Left ventricle myocardium inferior (tissue), 1 donor: ENCODE measurements around the gene TYMP. TPM values are rescaled to one million over a fixed set of nuclear protein-coding genes. Genes with fewer than 3 reads are reported as not detected.
A peak's percentile ranks its signal among the peaks of the same experiment; 100 is the strongest.

Experiments used
- DNase-seq: peaks from one replicate; pipeline ENCODE4 v3.0.0-alpha.2; 2020
- H3K27ac ChIP-seq: fragments of 200-600 bp; replicated peaks from 2 replicates; pipeline ENCODE4 v1.8.0; 2021
- H3K27me3 ChIP-seq: fragments of 200-600 bp; 2 replicates; pipeline ENCODE4 v1.8.0; 2021; ENCODE audit warnings: low read depth
- H3K36me3 ChIP-seq: fragments of 200-600 bp; 2 replicates; pipeline ENCODE4 v1.8.0; 2021
- H3K4me1 ChIP-seq: fragments of 200-600 bp; 2 replicates; pipeline ENCODE4 v1.8.0; 2021
- H3K4me3 ChIP-seq: fragments of 200-600 bp; 2 replicates; pipeline ENCODE4 v1.8.0; 2021; ENCODE audit warnings: mild to moderate bottlenecking, moderate library complexity
- H3K9me3 ChIP-seq: fragments of 200-600 bp; replicated peaks from 2 replicates; pipeline ENCODE4 v1.8.0; 2021
- CTCF ChIP-seq: fragments of 200-600 bp; IDR thresholded peaks from 2 replicates; pipeline ENCODE4 v1.8.0; 2021; ENCODE audit warnings: antibody characterized with exemption, mild to moderate bottlenecking, borderline replicate concordance
- intact Hi-C: fragments of 100-400 bp; cut with micrococcal nuclease; formaldehyde crosslinking; loops from one replicate; pipeline ENCODE4 v1.11.0; 2022
- total RNA-seq: library from RNA; stranded (reverse); fragmentation: NEBNext Ultra II Directional; extraction: Animal tissue kit (Norgen Biotek cat#: 25700); gene quantifications from one replicate; pipeline ENCODE4 v1.2.1, GENCODE V29; 2021
- donor health status: DM: no; HTN: yes; CAD: no; lungs with severe emphysema.

Gene TYMP
- total RNA-seq, 1 donor from 2014 or later = 11.6 TPM

- peak overlapping the region; percentile 94 for H3K27ac ChIP-seq
- no peaks in the 10 kb centered on the region for H3K9me3 ChIP-seq
- intact Hi-C loops = no loop called here
- H3K36me3 ChIP-seq = no peaks in the 10 kb centered on the region
- H3K4me1 ChIP-seq = peaks cover 48% of the 10 kb centered on the region
- H3K4me3 ChIP-seq = peak overlapping the region; percentile 74
- no peak for DNase-seq
- peaks cover 75% of the 10 kb centered on the region for H3K27me3 ChIP-seq
- TF ChIP-seq CTCF = no peak
Measured at GRCh38 chr22:50532824-50533796, 3.3 kb upstream of the TYMP start.

- no peak for TF ChIP-seq CTCF
- intact Hi-C loops = no loop called here
- peaks cover 57% of the 10 kb centered on the region for H3K4me1 ChIP-seq
- H3K27me3 ChIP-seq = peaks cover 75% of the 10 kb centered on the region
- no peaks in the 10 kb centered on the region for H3K9me3 ChIP-seq
- no peaks in the 10 kb centered on the region for H3K36me3 ChIP-seq
- H3K27ac ChIP-seq = peak overlapping the region; percentile 94
- peak; percentile 88 for DNase-seq
- peak overlapping the region; percentile 74 for H3K4me3 ChIP-seq
Measured at GRCh38 chr22:50531962-50532674, 2.3 kb upstream of the TYMP start.

GRCh38 chr22:50531546-50531961 is 1.7 kb upstream of the TYMP start:
- intact Hi-C loops = no loop called here
- no peak for TF ChIP-seq CTCF
- Histone ChIP-seq H3K4me1 (peaks cover 63% of the 10 kb centered on the region), H3K36me3 (no peaks in the 10 kb centered on the region), H3K27ac (peak overlapping the region; percentile 94), H3K27me3 (peaks cover 71% of the 10 kb centered on the region), H3K4me3 (peak overlapping the region; percentile 74), H3K9me3 (no peaks in the 10 kb centered on the region)
- DNase-seq = peak; percentile 58

GRCh38 chr22:50530877-50531545 is 1.2 kb upstream of the TYMP start:
- peak overlapping the region; percentile 74 for H3K4me3 ChIP-seq
- intact Hi-C loops = no loop called here

More at GRCh38 chr22:50530877-50531545, 1.2 kb upstream of the TYMP start:
- TF ChIP-seq CTCF = no peak
- H3K27me3 ChIP-seq = peaks cover 66% of the 10 kb centered on the region
- H3K27ac ChIP-seq = peak overlapping the region; percentile 94
- DNase-seq = peak; percentile 87
- H3K36me3 ChIP-seq = no peaks in the 10 kb centered on the region
- H3K4me1 ChIP-seq = peaks cover 69% of the 10 kb centered on the region
- no peaks in the 10 kb centered on the region for H3K9me3 ChIP-seq
